ENCODE measurements around the gene NAV2.

The NAV2 gene

GRCh38 chr11:19935507-19935906 lies 222.9 kb downstream of the NAV2 start:
- Histone ChIP-seq H3K4me3 (ENCODE audit: low read depth in 1 of 2, low read length in 2 of 2) (no peak overlapping the region), H3K36me3 (ENCODE audit: insufficient read depth, low read length) (no peaks in the 10 kb centered on the region), H3K4me2 (ENCODE audit: insufficient read depth, low read length) (no peak overlapping the region), H2AFZ (ENCODE audit: low read depth, low read length) (no peak overlapping the region), H3K4me1 (ENCODE audit: insufficient read depth, low read length) (no peaks in the 10 kb centered on the region), H3K79me2 (ENCODE audit: insufficient read depth, low read length) (no peaks in the 10 kb centered on the region), H3K9ac (ENCODE audit: low read depth, low read length) (no peak overlapping the region), H4K20me1 (ENCODE audit: insufficient read depth, low read length) (no peaks in the 10 kb centered on the region), H3K27me3 (ENCODE audit: insufficient read depth, low read length, poor library complexity) (peaks cover 3% of the 10 kb centered on the region), H3K9me3 (ENCODE audit: insufficient read depth, low read length, severe bottlenecking) (no peaks in the 10 kb centered on the region), H3K27ac (ENCODE audit: low read length) (no peak overlapping the region)
- ATAC-seq (ENCODE audit: insufficient read depth, low read depth), result no peak
- TF ChIP-seq EZH2 (IDR thresholded peaks at IDR 0.05; ENCODE audit: borderline replicate concordance, low read depth, low read length, severe bottlenecking) (no peak), CTCF (IDR thresholded peaks at IDR 0.05; ENCODE audit: borderline replicate concordance, extremely low read depth, low read length, poor library complexity, severe bottlenecking) (no peak)
- no peak for DNase-seq

GRCh38 chr11:19936461-19936860 lies 223.8 kb downstream of the NAV2 start:
- H3K9ac ChIP-seq (ENCODE audit: low read depth, low read length), result no peak overlapping the region
- H3K4me1 ChIP-seq (ENCODE audit: insufficient read depth, low read length), result no peaks in the 10 kb centered on the region
- H2AFZ ChIP-seq (ENCODE audit: low read depth, low read length), result no peak overlapping the region
- H3K36me3 ChIP-seq (ENCODE audit: insufficient read depth, low read length), result no peaks in the 10 kb centered on the region
- no peak overlapping the region for H3K4me3 ChIP-seq (ENCODE audit: low read depth in 1 of 2, low read length in 2 of 2)
- H3K27me3 ChIP-seq (ENCODE audit: insufficient read depth, low read length, poor library complexity), result peaks cover 3% of the 10 kb centered on the region
- TF ChIP-seq CTCF (IDR thresholded peaks at IDR 0.05; ENCODE audit: borderline replicate concordance, extremely low read depth, low read length, poor library complexity, severe bottlenecking) (no peak), EZH2 (IDR thresholded peaks at IDR 0.05; ENCODE audit: borderline replicate concordance, low read depth, low read length, severe bottlenecking) (no peak)
- H3K4me2 ChIP-seq (ENCODE audit: insufficient read depth, low read length), result no peak overlapping the region
- ATAC-seq (ENCODE audit: insufficient read depth, low read depth) (no peak), DNase-seq (no peak)
- H3K27ac ChIP-seq (ENCODE audit: low read length), result no peak overlapping the region
- H3K79me2 ChIP-seq (ENCODE audit: insufficient read depth, low read length), result no peaks in the 10 kb centered on the region
- no peaks in the 10 kb centered on the region for H4K20me1 ChIP-seq (ENCODE audit: insufficient read depth, low read length)
- H3K9me3 ChIP-seq (ENCODE audit: insufficient read depth, low read length, severe bottlenecking), result no peaks in the 10 kb centered on the region

GRCh38 chr11:19938169-19938856 lies 225.7 kb downstream of the NAV2 start:
- no peak overlapping the region for H3K27ac ChIP-seq (ENCODE audit: low read length)
- no peaks in the 10 kb centered on the region for H3K4me1 ChIP-seq (ENCODE audit: insufficient read depth, low read length)
- no peak overlapping the region for H2AFZ ChIP-seq (ENCODE audit: low read depth, low read length)
- peaks cover 10% of the 10 kb centered on the region for H3K27me3 ChIP-seq (ENCODE audit: insufficient read depth, low read length, poor library complexity)
- H3K79me2 ChIP-seq (ENCODE audit: insufficient read depth, low read length), result no peaks in the 10 kb centered on the region
- no peaks in the 10 kb centered on the region for H3K36me3 ChIP-seq (ENCODE audit: insufficient read depth, low read length)
- H4K20me1 ChIP-seq (ENCODE audit: insufficient read depth, low read length), result no peaks in the 10 kb centered on the region
- no peak overlapping the region for H3K4me3 ChIP-seq (ENCODE audit: low read depth in 1 of 2, low read length in 2 of 2)
- no peak overlapping the region for H3K9ac ChIP-seq (ENCODE audit: low read depth, low read length)
- H3K9me3 ChIP-seq (ENCODE audit: insufficient read depth, low read length, severe bottlenecking), result no peaks in the 10 kb centered on the region
- ATAC-seq (ENCODE audit: insufficient read depth, low read depth) (no peak; the same call in 2 of the 3 replicates), DNase-seq (peak; percentile 41)
- peak; percentile 75 for TF ChIP-seq CTCF (IDR thresholded peaks at IDR 0.05; ENCODE audit: borderline replicate concordance, extremely low read depth, low read length, poor library complexity, severe bottlenecking)
- TF ChIP-seq EZH2 (IDR thresholded peaks at IDR 0.05; ENCODE audit: borderline replicate concordance, low read depth, low read length, severe bottlenecking), result no peak
- no peak overlapping the region for H3K4me2 ChIP-seq (ENCODE audit: insufficient read depth, low read length)

Measured in DND-41 (cell line).